Central memory CD8-positive, alpha-beta T cell (primary cell): ENCODE results near the gene UBE2L6.

Source experiments
- ATAC-seq: fragments of 150-1000 bp; cut with Tn5 transposase; replicated peaks from 2 replicates; pipeline ENCODE4 v1.10.0; 2022; ENCODE audit warnings: mild to moderate bottlenecking, moderate FRiP score, moderate number of reproducible peaks; ENCODE audit not compliant: poor library complexity, severe bottlenecking; ENCODE audit errors: extremely low read depth
- DNase-seq, 2 donors: peaks; one replicate each; pipeline ENCODE4 v3.0.0; 2021; ENCODE audit warnings: low spot score in 2 of 2
- H3K27ac Mint-ChIP-seq: one replicate; pipeline ENCODE4 v1.8.0; 2022; ENCODE audit warnings: low read depth, mild to moderate bottlenecking, moderate library complexity, mixed read lengths
- H3K27me3 Mint-ChIP-seq: one replicate; pipeline ENCODE4 v1.8.0; 2022; ENCODE audit warnings: mixed read lengths
- H3K36me3 Mint-ChIP-seq: one replicate; pipeline ENCODE4 v1.8.0; 2022; ENCODE audit warnings: mild to moderate bottlenecking, moderate library complexity, mixed read lengths; ENCODE audit not compliant: insufficient read depth
- H3K4me1 Mint-ChIP-seq: one replicate; pipeline ENCODE4 v1.8.0; 2022; ENCODE audit warnings: mixed read lengths
- H3K4me3 Mint-ChIP-seq: one replicate; pipeline ENCODE4 v1.8.0; 2022; ENCODE audit warnings: mild to moderate bottlenecking, moderate library complexity, mixed read lengths
- H3K9me3 Mint-ChIP-seq: one replicate; pipeline ENCODE4 v1.8.0; 2022; ENCODE audit warnings: mixed read lengths

Gene UBE2L6

GRCh38 chr11:57514538-57515331, 52.7 kb downstream of the UBE2L6 start:
- no peaks in the 10 kb centered on the region for H3K9me3 Mint-ChIP-seq
- peak overlapping the region; percentile 99 for H3K4me3 Mint-ChIP-seq
- no peaks in the 10 kb centered on the region for H3K27me3 Mint-ChIP-seq
- DNase-seq (no peak), ATAC-seq (peak; percentile 65)
- peaks cover 27% of the 10 kb centered on the region for H3K4me1 Mint-ChIP-seq
- peak overlapping the region; percentile 95 for H3K27ac Mint-ChIP-seq
- H3K36me3 Mint-ChIP-seq = peaks cover 6% of the 10 kb centered on the region

GRCh38 chr11:57513911-57514537, 53.4 kb downstream of the UBE2L6 start:
- H3K9me3 Mint-ChIP-seq = no peaks in the 10 kb centered on the region
- DNase-seq (no peak), ATAC-seq (peak; percentile 25)
- peaks cover 27% of the 10 kb centered on the region for H3K4me1 Mint-ChIP-seq
- peak overlapping the region; percentile 99 for H3K4me3 Mint-ChIP-seq
- H3K27ac Mint-ChIP-seq = peak overlapping the region; percentile 95
- H3K36me3 Mint-ChIP-seq = peaks cover 6% of the 10 kb centered on the region
- H3K27me3 Mint-ChIP-seq = no peaks in the 10 kb centered on the region

DNA sequence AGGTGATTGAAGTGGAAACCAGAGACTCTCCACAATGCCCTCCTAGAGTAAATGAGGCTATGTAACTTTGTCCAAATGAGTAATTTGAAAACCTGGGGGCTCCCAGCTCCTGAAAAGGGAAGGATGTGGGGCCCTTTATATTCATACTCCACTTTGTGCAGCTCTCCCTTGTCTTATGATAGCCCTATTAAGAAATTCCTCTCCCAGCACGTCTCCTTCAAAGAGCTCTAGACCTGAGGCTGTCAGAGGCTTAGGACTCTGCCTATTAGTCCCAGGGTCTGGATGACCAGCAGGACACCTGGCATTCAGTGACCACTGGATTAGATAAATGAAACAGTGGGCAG, 54.0 kb downstream of the UBE2L6 start:
- H3K4me1 Mint-ChIP-seq = peaks cover 27% of the 10 kb centered on the region
- peaks cover 6% of the 10 kb centered on the region for H3K36me3 Mint-ChIP-seq

DNA sequence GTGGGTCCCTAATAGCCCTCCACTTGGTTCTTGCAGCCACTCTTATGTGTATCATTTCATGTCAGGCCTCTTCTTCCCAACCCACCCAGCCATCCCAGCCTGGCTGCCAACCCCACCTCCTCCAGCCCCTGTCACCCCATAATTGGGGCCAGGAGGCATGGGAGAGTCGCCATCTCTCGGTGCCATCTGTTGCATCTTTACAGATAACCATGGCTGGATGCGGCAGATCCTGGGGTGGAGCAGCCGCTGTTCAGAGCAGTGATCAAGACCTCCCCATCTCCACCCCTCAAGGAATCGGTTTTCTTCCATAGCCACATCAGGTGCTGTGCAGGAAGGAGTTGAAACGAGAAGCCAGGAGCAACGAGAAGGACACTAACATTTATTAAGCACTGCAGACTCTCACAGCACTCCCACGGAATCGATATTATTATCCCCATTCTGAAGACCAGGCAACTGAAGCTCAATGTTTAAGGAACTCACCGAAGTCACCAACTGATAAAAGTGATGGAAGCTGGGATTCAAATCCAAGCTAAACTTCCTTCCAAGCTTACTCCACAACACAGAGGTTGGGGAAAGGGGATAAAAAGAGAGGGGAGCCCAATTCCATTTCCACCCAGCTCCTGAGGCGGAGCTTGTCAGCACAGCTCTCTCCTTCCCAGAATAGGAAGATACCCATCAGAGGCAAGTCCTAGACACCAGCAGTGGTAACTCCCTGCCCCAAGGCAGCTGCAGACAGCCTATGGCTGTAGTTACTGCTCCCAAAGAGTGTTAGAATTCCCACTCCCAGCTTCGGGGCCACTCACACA, 54.6 kb downstream of the UBE2L6 start:
- DNase-seq (no peak), ATAC-seq (no peak)
- Mint-ChIP-seq H3K27ac (peak overlapping the region; percentile 61), H3K36me3 (peaks cover 6% of the 10 kb centered on the region), H3K27me3 (no peaks in the 10 kb centered on the region), H3K4me1 (peaks cover 27% of the 10 kb centered on the region), H3K4me3 (peak overlapping the region; percentile 99), H3K9me3 (no peaks in the 10 kb centered on the region)

More for the DNA sequence above, 54.0 kb downstream of the UBE2L6 start:
- ATAC-seq (no peak), DNase-seq (no peak)
- Mint-ChIP-seq H3K27me3 (no peaks in the 10 kb centered on the region), H3K4me3 (peak overlapping the region; percentile 99), H3K9me3 (no peaks in the 10 kb centered on the region), H3K27ac (peak overlapping the region; percentile 53)

DNA sequence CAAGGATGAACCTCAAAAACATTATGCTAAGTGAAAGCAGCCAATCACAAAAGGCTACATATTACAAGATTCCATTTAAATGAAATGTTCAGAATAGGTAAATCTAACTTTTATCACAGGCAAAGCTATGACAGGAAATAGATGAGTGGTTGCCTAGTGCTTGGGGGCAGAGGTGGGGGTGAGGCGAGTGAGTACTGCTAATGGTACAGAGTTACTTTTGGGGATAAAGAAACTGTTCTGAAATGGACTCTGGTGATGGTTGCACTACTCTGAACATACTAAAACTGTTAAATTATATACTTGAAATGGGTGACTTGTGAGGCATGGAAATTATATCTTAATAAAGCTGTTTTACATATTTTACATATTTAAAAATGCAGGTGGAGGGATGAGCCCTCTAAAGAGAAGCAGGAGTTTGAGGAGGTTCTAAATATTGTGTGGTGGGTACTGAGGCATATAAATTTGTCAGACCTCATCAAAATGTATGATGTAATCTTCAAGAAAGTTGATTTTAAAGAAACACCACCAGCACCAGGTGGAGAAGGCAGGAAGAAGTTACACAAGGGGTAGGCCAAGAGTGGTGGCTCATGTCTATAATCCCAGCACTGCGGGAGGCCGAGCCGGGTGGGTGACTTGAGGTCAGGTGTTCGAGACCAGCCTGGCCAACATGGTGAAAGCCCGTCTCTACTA, 55.6 kb downstream of the UBE2L6 start:
- Mint-ChIP-seq H3K4me1 (peaks cover 27% of the 10 kb centered on the region), H3K36me3 (peaks cover 6% of the 10 kb centered on the region), H3K9me3 (no peaks in the 10 kb centered on the region), H3K27ac (peak overlapping the region; percentile 61), H3K4me3 (no peak overlapping the region), H3K27me3 (no peaks in the 10 kb centered on the region)
- no peak for DNase-seq
- ATAC-seq = no peak

- ATAC-seq (no peak), DNase-seq (no peak)
- no peak overlapping the region for H3K4me3 Mint-ChIP-seq
- H3K4me1 Mint-ChIP-seq = peaks cover 12% of the 10 kb centered on the region
- no peaks in the 10 kb centered on the region for H3K27me3 Mint-ChIP-seq
- peaks cover 2% of the 10 kb centered on the region for H3K36me3 Mint-ChIP-seq
- no peak overlapping the region for H3K27ac Mint-ChIP-seq
- no peaks in the 10 kb centered on the region for H3K9me3 Mint-ChIP-seq
These were observed 58.9 kb downstream of the UBE2L6 start for GRCh38 chr11:57508341-57509170.

DNA sequence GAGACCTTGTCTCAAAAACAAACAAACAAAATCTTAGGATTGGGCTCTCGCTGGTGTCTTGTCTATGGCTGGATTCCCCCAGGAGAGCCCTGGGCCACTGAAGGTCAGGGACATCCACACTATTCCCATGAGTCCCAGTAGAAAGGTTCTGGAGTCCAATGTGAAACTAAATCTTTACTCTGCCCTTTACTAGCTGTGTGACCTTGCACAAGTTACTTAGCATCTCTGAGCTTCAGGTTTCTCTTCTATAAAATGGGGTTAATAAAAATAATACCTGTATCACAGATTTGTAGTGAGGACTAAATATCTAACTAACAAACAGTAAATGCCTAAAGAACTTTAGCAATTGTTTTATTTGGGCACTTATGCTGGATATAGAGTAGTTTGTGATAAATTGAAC, 61.0 kb downstream of the UBE2L6 start:
- peaks cover 2% of the 10 kb centered on the region for H3K4me1 Mint-ChIP-seq
- ATAC-seq = no peak
- H3K9me3 Mint-ChIP-seq = no peaks in the 10 kb centered on the region
- peaks cover 2% of the 10 kb centered on the region for H3K36me3 Mint-ChIP-seq
- no peak for DNase-seq
- H3K27me3 Mint-ChIP-seq = no peaks in the 10 kb centered on the region
- no peak overlapping the region for H3K27ac Mint-ChIP-seq
- H3K4me3 Mint-ChIP-seq = no peak overlapping the region

GRCh38 chr11:57504511-57504910, 63.0 kb downstream of the UBE2L6 start:
- ATAC-seq (no peak), DNase-seq (no peak)
- no peaks in the 10 kb centered on the region for H3K36me3 Mint-ChIP-seq
- H3K9me3 Mint-ChIP-seq = no peaks in the 10 kb centered on the region
- H3K4me3 Mint-ChIP-seq = no peak overlapping the region
- H3K4me1 Mint-ChIP-seq = no peaks in the 10 kb centered on the region
- H3K27ac Mint-ChIP-seq = no peak overlapping the region
- no peaks in the 10 kb centered on the region for H3K27me3 Mint-ChIP-seq

DNA sequence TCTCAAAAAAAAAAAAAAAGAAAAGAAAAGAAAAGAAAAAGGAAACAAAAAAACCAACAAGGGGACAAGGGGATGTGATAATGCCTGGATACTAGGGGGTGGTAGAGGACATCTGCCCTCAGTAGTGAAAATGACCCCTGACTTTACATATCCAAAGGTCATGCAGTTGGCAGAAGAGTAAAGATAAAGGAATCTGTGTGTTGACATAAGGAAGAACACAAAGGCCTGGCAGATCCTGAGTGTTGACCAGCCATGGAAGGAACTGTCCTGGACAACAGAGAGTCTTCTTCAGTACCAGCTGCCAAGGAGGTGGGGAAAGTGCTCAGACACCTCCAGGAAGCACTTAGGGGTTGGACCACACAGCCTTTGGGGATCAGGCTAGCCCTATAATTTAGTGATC, 64.6 kb downstream of the UBE2L6 start:
- no peaks in the 10 kb centered on the region for H3K4me1 Mint-ChIP-seq
- ATAC-seq (no peak), DNase-seq (no peak)
- no peaks in the 10 kb centered on the region for H3K27me3 Mint-ChIP-seq
- H3K9me3 Mint-ChIP-seq = no peaks in the 10 kb centered on the region
- peak overlapping the region; percentile 35 for H3K27ac Mint-ChIP-seq
- no peak overlapping the region for H3K4me3 Mint-ChIP-seq
- no peaks in the 10 kb centered on the region for H3K36me3 Mint-ChIP-seq

DNA sequence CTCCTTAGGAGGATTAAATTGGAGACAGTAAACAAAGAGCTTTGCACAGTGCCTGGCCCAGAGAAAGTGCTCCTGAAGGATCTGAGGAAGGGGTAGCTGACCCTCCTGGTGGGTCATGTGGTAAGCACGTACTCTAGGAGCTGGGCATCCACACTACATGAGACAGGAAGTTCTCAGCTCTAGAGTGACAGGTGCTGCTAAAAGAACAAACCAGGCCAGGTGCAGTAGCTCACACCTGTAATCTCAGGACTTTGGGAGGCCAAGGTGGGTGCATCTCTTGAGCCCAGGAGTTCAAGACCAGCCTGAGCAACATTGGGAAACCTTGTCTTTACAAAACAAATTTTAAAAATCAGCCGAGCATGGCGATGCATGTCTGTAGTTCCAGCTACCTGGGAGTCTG, 65.1 kb downstream of the UBE2L6 start:
- no peak for ATAC-seq
- no peak for DNase-seq
- H3K36me3 Mint-ChIP-seq = no peaks in the 10 kb centered on the region
- peak overlapping the region; percentile 35 for H3K27ac Mint-ChIP-seq
- no peaks in the 10 kb centered on the region for H3K4me1 Mint-ChIP-seq
- H3K9me3 Mint-ChIP-seq = no peaks in the 10 kb centered on the region
- no peak overlapping the region for H3K4me3 Mint-ChIP-seq
- no peaks in the 10 kb centered on the region for H3K27me3 Mint-ChIP-seq

- DNase-seq = no peak
- no peaks in the 10 kb centered on the region for H3K27me3 Mint-ChIP-seq
- no peak for ATAC-seq
- H3K36me3 Mint-ChIP-seq = no peaks in the 10 kb centered on the region
- no peak overlapping the region for H3K4me3 Mint-ChIP-seq
- no peaks in the 10 kb centered on the region for H3K4me1 Mint-ChIP-seq
- no peak overlapping the region for H3K27ac Mint-ChIP-seq
- H3K9me3 Mint-ChIP-seq = no peaks in the 10 kb centered on the region
These were observed 65.5 kb downstream of the UBE2L6 start for GRCh38 chr11:57501953-57502352.
